ENCODE results near the gene SCFD2.
"Not testable (repeated sequence)": the region's sequence is repeated elsewhere in the genome, so short reads cannot be mapped to it uniquely, and the experiment has no call there.

SCFD2 gene

GRCh38 chr4:53238352-53238751 is 127.5 kb downstream of the SCFD2 start:
- not testable (repeated sequence) for DNase-seq (ENCODE audit: low spot score)

GRCh38 chr4:53237811-53238210 is 128.1 kb downstream of the SCFD2 start:
- not testable (repeated sequence) for DNase-seq (ENCODE audit: low spot score)

GRCh38 chr4:53236624-53237023 is 129.2 kb downstream of the SCFD2 start:
- not testable (repeated sequence) for DNase-seq (ENCODE audit: low spot score)

- DNase-seq (ENCODE audit: low spot score): no peak
These were observed 130.3 kb downstream of the SCFD2 start for GRCh38 chr4:53235547-53235946.

GRCh38 chr4:53234669-53235068 is 131.2 kb downstream of the SCFD2 start:
- no peak for DNase-seq (ENCODE audit: low spot score)

- DNase-seq (ENCODE audit: low spot score): no peak
These were observed 131.8 kb downstream of the SCFD2 start for GRCh38 chr4:53234111-53234510.

GRCh38 chr4:53233114-53233795 is 132.6 kb downstream of the SCFD2 start:
- DNase-seq (ENCODE audit: low spot score): no peak

- no peak for DNase-seq (ENCODE audit: low spot score)
These were observed 133.5 kb downstream of the SCFD2 start for GRCh38 chr4:53232371-53232770.

- DNase-seq (ENCODE audit: low spot score): no peak
These were observed 137.8 kb downstream of the SCFD2 start for GRCh38 chr4:53228036-53228435.

GRCh38 chr4:53227451-53227850 is 138.4 kb downstream of the SCFD2 start:
- no peak for DNase-seq (ENCODE audit: low spot score)

- DNase-seq (ENCODE audit: low spot score): no peak
These were observed 143.9 kb downstream of the SCFD2 start for GRCh38 chr4:53221832-53222480.

- not testable (repeated sequence) for DNase-seq (ENCODE audit: low spot score)
These were observed 146.7 kb downstream of the SCFD2 start for GRCh38 chr4:53219148-53219547.

- DNase-seq (ENCODE audit: low spot score): no peak
These were observed 157.1 kb downstream of the SCFD2 start for GRCh38 chr4:53208753-53209152.

- no peak for DNase-seq (ENCODE audit: low spot score)
These were observed 159.9 kb downstream of the SCFD2 start for GRCh38 chr4:53205970-53206369.

- no peak for DNase-seq (ENCODE audit: low spot score)
These were observed 166.5 kb downstream of the SCFD2 start for GRCh38 chr4:53199356-53199755.

GRCh38 chr4:53197772-53198142 is 168.1 kb downstream of the SCFD2 start:
- no peak for DNase-seq (ENCODE audit: low spot score)

GRCh38 chr4:53196882-53197771 is 168.7 kb downstream of the SCFD2 start:
- peak; percentile 56 for DNase-seq (ENCODE audit: low spot score)

- DNase-seq (ENCODE audit: low spot score): no peak
These were observed 169.8 kb downstream of the SCFD2 start for GRCh38 chr4:53195815-53196661.

GRCh38 chr4:53194727-53195126 is 171.1 kb downstream of the SCFD2 start:
- DNase-seq (ENCODE audit: low spot score): no peak

GRCh38 chr4:53193111-53193510 is 172.8 kb downstream of the SCFD2 start:
- DNase-seq (ENCODE audit: low spot score): no peak

GRCh38 chr4:53192496-53192895 is 173.4 kb downstream of the SCFD2 start:
- DNase-seq (ENCODE audit: low spot score): no peak

GRCh38 chr4:53191997-53192396 is 173.9 kb downstream of the SCFD2 start:
- DNase-seq (ENCODE audit: low spot score): no peak
